K562 (cell line): Measurements from ENCODE around the gene ADIPOR1. TPM values are rescaled to one million over a fixed set of nuclear protein-coding genes. Genes with fewer than 3 reads are reported as not detected.
"Not testable (repeated sequence)": the region's sequence is repeated elsewhere in the genome, so short reads cannot be mapped to it uniquely, and the experiment has no call there.

ENCODE experiments used
- ATAC-seq: fragments of 200-7000 bp; cut with Tn5 transposase; 3 replicates; pipeline ENCODE4 v1.9.1; 2020; ENCODE audit warnings: moderate library complexity
- BruUV-seq: library from RNA; stranded (reverse); fragments of 400-500 nt; replicated peaks from 2 replicates; lab custom pipeline; 2021; lab: Mats Ljungman, UMichigan
- CTCF ChIA-PET: fragments of 300-600 bp; formaldehyde crosslinking; extraction: SDS; loops from one replicate; lab custom pipeline; 2021; ENCODE audit warnings: low intra/inter-chr PET ratio; lab: Yijun Ruan, JAX
- POLR2A ChIA-PET: fragments of 300-600, 350-650 bp; sonication (Branson Sonifier 250); formaldehyde crosslinking; extraction: SDS; loops from one replicate; lab custom pipeline; 2021; ENCODE audit warnings: antibody characterized with exemption, inconsistent platforms; lab: Yijun Ruan, JAX
- DNase-seq, 4 experiments: peaks; one replicate each; pipeline versions ENCODE4 v3.0.0 to v3.0.0-alpha.2; 2011 to 2018; ENCODE audit warnings: low spot score in 3 of 4, mixed read lengths in 3 of 4; ENCODE audit errors: extremely low read depth in 1 of 4
- FAIRE-seq: peaks from 2 replicates; lab custom pipeline; 2011; peaks lifted over from hg19 to GRCh38; lab: Jason Lieb, UNC
- H2AFZ ChIP-seq: 2 replicates; pipeline ENCODE4 v1.6.0; 2011; ENCODE audit warnings: low read depth, low read length, control low read depth, inconsistent platforms
- H3K27ac ChIP-seq: fragments of 200-600 bp; 3 replicates; pipeline ENCODE4 v1.8.0; 2011; ENCODE audit warnings: low read depth, mild to moderate bottlenecking, control low read depth, inconsistent platforms, low read length, moderate library complexity, mixed read lengths; ENCODE audit errors: extremely low read depth
- H3K27me3 ChIP-seq, 2 experiments: fragments of 300-600 bp in 1 of 2; 2 replicates in 1 of 2; 3 replicates in 1 of 2; pipeline versions ENCODE4 v1.6.0 to v1.8.0; 2011; ENCODE audit warnings: inconsistent platforms in 2 of 2, low read length in 2 of 2, mild to moderate bottlenecking in 1 of 2, mixed read lengths in 1 of 2, moderate library complexity in 1 of 2; ENCODE audit not compliant: control insufficient read depth in 2 of 2, insufficient read depth in 2 of 2
- H3K36me3 ChIP-seq: fragments of 300-600 bp; 3 replicates; pipeline ENCODE4 v1.8.0; 2011; ENCODE audit warnings: mild to moderate bottlenecking, low read length, inconsistent platforms; ENCODE audit not compliant: control insufficient read depth, insufficient read depth
- H3K4me1 ChIP-seq, 2 experiments: fragments of 200-600 bp in 1 of 2; replicated peaks in 1 of 2; 2 replicates in 1 of 2; 3 replicates in 1 of 2; pipeline versions ENCODE4 v1.5.1 to v1.8.0; 2011; ENCODE audit warnings: inconsistent platforms in 2 of 2, low read length in 2 of 2, mild to moderate bottlenecking in 1 of 2, mixed read lengths in 1 of 2, moderate library complexity in 1 of 2; ENCODE audit not compliant: control insufficient read depth in 2 of 2, insufficient read depth in 2 of 2
- H3K4me2 ChIP-seq: 2 replicates; pipeline ENCODE4 v1.6.1; 2011; ENCODE audit warnings: low read length, control low read depth, inconsistent platforms, mixed read lengths; ENCODE audit not compliant: insufficient read depth
- H3K4me3 ChIP-seq: fragments of 200-600 bp; sonication (generic), shearing (Covaris generic); 2 replicates; pipeline ENCODE4 v1.5.1; 2016; ENCODE audit warnings: control low read depth, inconsistent platforms
- H3K79me2 ChIP-seq: fragments of 200-600 bp; 3 replicates; pipeline ENCODE4 v1.8.0; 2011; ENCODE audit warnings: low read length, inconsistent platforms; ENCODE audit not compliant: control insufficient read depth, insufficient read depth
- H3K9ac ChIP-seq, 2 experiments: 2 replicates each; pipeline versions ENCODE4 v1.6.0 to v1.6.1; 2011; ENCODE audit warnings: low read depth in 2 of 2, low read length in 2 of 2, control low read depth in 1 of 2, inconsistent platforms in 1 of 2, mild to moderate bottlenecking in 1 of 2, mixed read lengths in 1 of 2; ENCODE audit not compliant: insufficient read depth in 1 of 2
- H3K9me1 ChIP-seq: one replicate; pipeline ENCODE4 v1.6.0; 2011; ENCODE audit warnings: inconsistent platforms, mild to moderate bottlenecking, low read length, moderate library complexity; ENCODE audit not compliant: control insufficient read depth, insufficient read depth
- H3K9me3 ChIP-seq: replicated peaks from 2 replicates; pipeline ENCODE4 v1.5.1; 2011; ENCODE audit warnings: low read depth, low read length, inconsistent platforms; ENCODE audit not compliant: control insufficient read depth, insufficient read depth
- H4K20me1 ChIP-seq: replicated peaks from 2 replicates; pipeline ENCODE4 v1.6.1; 2011; ENCODE audit warnings: low read length, inconsistent platforms, mixed read lengths; ENCODE audit not compliant: control insufficient read depth, insufficient read depth
- FOXA3 ChIP-seq, 2 experiments: fragments of 450-650 bp in 1 of 2; sonication (generic) in 1 of 2; formaldehyde crosslinking; IDR thresholded peaks in 1 of 2; conservative IDR thresholded peaks in 1 of 2; 2 replicates each; pipeline versions ENCODE4 v1.4.0 to v1.8.0; 2020 to 2022; ENCODE audit warnings: mild to moderate bottlenecking in 2 of 2, missing genetic modification reagents in 1 of 2
- FOXM1 ChIP-seq, 2 experiments: fragments of 450-650 bp in 1 of 2; sonication (generic) in 1 of 2; formaldehyde crosslinking in 1 of 2; IDR thresholded peaks; 2 replicates each; pipeline versions ENCODE4 v1.6.1 to v1.9.0; 2017 to 2022; ENCODE audit warnings: low read depth in 2 of 2, mild to moderate bottlenecking in 2 of 2, missing genetic modification reagents in 1 of 2, moderate library complexity in 1 of 2
- KLF6 ChIP-seq: fragments of 250-450 bp; sonication (Bioruptor Pico); IDR thresholded peaks from 2 replicates; pipeline ENCODE4 v1.4.0; 2020; ENCODE audit warnings: mild to moderate bottlenecking, moderate library complexity, borderline replicate concordance
- MTA3 ChIP-seq: fragments of 450-650 bp; formaldehyde crosslinking; IDR thresholded peaks from 2 replicates; pipeline ENCODE4 v1.6.1; 2017; ENCODE audit warnings: mild to moderate bottlenecking, borderline replicate concordance
- ZNF57 ChIP-seq: fragments of 450-650 bp; formaldehyde crosslinking; IDR thresholded peaks from 2 replicates; pipeline ENCODE4 v1.4.0; 2020; ENCODE audit warnings: mild to moderate bottlenecking, moderate library complexity
- ZZZ3 ChIP-seq: fragments of 450-650 bp; IDR thresholded peaks from 2 replicates; pipeline ENCODE4 v1.6.1; 2016; ENCODE audit warnings: antibody characterized with exemption, mild to moderate bottlenecking, moderate library complexity
- WGBS: fragments of 100-300 bp; shearing (Covaris generic); methylation state at CpG from one replicate; pipeline ENCODE4 v1.1.6; 2016; ENCODE audit warnings: low coverage, mixed read lengths; ENCODE audit not compliant: insufficient coverage; ENCODE audit errors: missing lambda C conversion rate; 5-methylcytosine and 5-hydroxymethylcytosine counted together
- in situ Hi-C: fragments of 300-500 bp; cut with MboI; formaldehyde crosslinking; loops from 4 replicates; pipeline ENCODE4 v1.15.0; 2018; ENCODE audit warnings: inconsistent platforms, mixed read lengths
- intact Hi-C: fragments of 100-400 bp; cut with micrococcal nuclease; formaldehyde crosslinking; loops from 2 replicates; pipeline ENCODE4 v1.14.2; 2022
- polyA plus RNA-seq, 8 experiments: library from polyadenylated mRNA; depleted of rRNA in 4 of 8; stranded (reverse) in 5 of 8; unstranded in 3 of 8; fragments of >200 nt; fragmentation: Nextera tagmentation in 2 of 8; fragmentation: Illumina TruSeq in 1 of 8; extraction: Ambion mirVana in 2 of 8; extraction: Trizol in 1 of 8; gene quantifications; 2 replicates each; pipeline versions ENCODE4 v1.2.1 to v1.2.3, GENCODE V29; 2011 to 2014; ENCODE audit warnings: inconsistent platforms in 1 of 8, missing spikeins in 1 of 8
- total RNA-seq, 7 experiments: library from RNA; depleted of rRNA in 6 of 7; stranded (reverse); fragments of >200 nt in 6 of 7; fragmentation: Illumina TruSeq in 2 of 7; extraction: Trizol in 2 of 7; gene quantifications; 2 replicates each; pipeline versions ENCODE4 v1.2.1 to v1.2.3, GENCODE V29; 2011 to 2021; ENCODE audit warnings: low replicate concordance in 1 of 7

The ADIPOR1 gene
- total and polyA plus RNA-seq, 9 of the 15 experiments (the other 6 are each of a cell fraction or from before 2014, with no cell fraction given), result 29.0 to 217 (median 100) TPM

GRCh38 chr1:202938287-202938925 lies 19.7 kb downstream of the ADIPOR1 start (continued):
- TF ChIP-seq ZZZ3 (no peak), ZNF57 (CRISPR knock-in tag) (no peak), FOXA3 (CRISPR knock-in tag; conservative IDR thresholded peaks at IDR 0.05 in 1 of 2, IDR thresholded peaks at IDR 0.05 in 1 of 2) (0 out of 4 replicates have a peak, but pooled peaks of 1 of the 2 experiments have one; percentile 16), MTA3 (peak; percentile 59; the same call in 1 of the 2 replicates), FOXM1 (IDR thresholded peaks at IDR 0.05; ENCODE audit: low read depth) (no peak), FOXM1 (CRISPR knock-in tag; IDR thresholded peaks at IDR 0.05; ENCODE audit: low read depth) (no peak), KLF6 (no peak; the same call in 1 of the 2 replicates)

- H3K9me3 ChIP-seq, FAIRE-seq, H3K9me1 ChIP-seq, DNase-seq, H2AFZ ChIP-seq, intact Hi-C loops, H3K27me3 ChIP-seq, H4K20me1 ChIP-seq, H3K9ac ChIP-seq, H3K4me2 ChIP-seq, in situ Hi-C loops, H3K79me2 ChIP-seq, POLR2A ChIA-PET, ATAC-seq, BruUV-seq, H3K4me3 ChIP-seq, CTCF ChIA-PET, H3K27ac ChIP-seq: not testable (repeated sequence)
- WGBS, result no CpG with 5 or more reads among the region's 6 CpGs
- H3K36me3 ChIP-seq, result peaks cover 12% of the 10 kb centered on the region
- peaks cover 0 to 12% of the 10 kb centered on the region in 2 experiments; a peak in 3 of 5 replicates for H3K4me1 ChIP-seq
Observed at GRCh38 chr1:202936409-202936808, 21.7 kb downstream of the ADIPOR1 start.
